Hematopoietic multipotent progenitor cell treated with erythropoietin and hydrocortisone succinate and interleukin-3 and kit ligand, for 17 days (in vitro differentiated cells): Measurements from ENCODE around the gene CTU2.

Source experiments
- DNase-seq: peaks from one replicate; pipeline ENCODE4 v3.0.0-alpha.2; 2015; ENCODE audit warnings: low spot score

CTU2 gene

GRCh38 chr16:88681709-88682451, 24.4 kb upstream of the CTU2 start:
- DNase-seq: no peak

GRCh38 chr16:88684569-88685155, 21.6 kb upstream of the CTU2 start:
- no peak for DNase-seq

GRCh38 chr16:88685156-88686061, 20.9 kb upstream of the CTU2 start:
- no peak for DNase-seq

- DNase-seq: peak; percentile 9
These were observed 20.3 kb upstream of the CTU2 start for GRCh38 chr16:88686062-88686438.

- DNase-seq: peak; percentile 61
These were observed 19.7 kb upstream of the CTU2 start, which contains the start of gene SNAI3 for GRCh38 chr16:88686439-88687253. Gene SNAI3 (minus strand): TSS chr16:88686507. CDS start chr16:88686406, 101 bp downstream.

GRCh38 chr16:88687254-88687576, 19.1 kb upstream of the CTU2 start:
- DNase-seq: no peak

GRCh38 chr16:88687676-88688012, 18.7 kb upstream of the CTU2 start:
- no peak for DNase-seq

GRCh38 chr16:88688013-88688778, 18.1 kb upstream of the CTU2 start:
- DNase-seq: peak; percentile 56

GRCh38 chr16:88690341-88691128, 15.8 kb upstream of the CTU2 start:
- no peak for DNase-seq

- DNase-seq: no peak
These were observed 15.0 kb upstream of the CTU2 start for GRCh38 chr16:88691129-88691813.

- DNase-seq: no peak
These were observed 14.3 kb upstream of the CTU2 start for GRCh38 chr16:88691924-88692560.

GRCh38 chr16:88692861-88693260, 13.4 kb upstream of the CTU2 start:
- no peak for DNase-seq

- DNase-seq: no peak
These were observed 12.7 kb upstream of the CTU2 start for GRCh38 chr16:88693420-88694177.

- DNase-seq: no peak
These were observed 11.8 kb upstream of the CTU2 start for GRCh38 chr16:88694221-88695087.

- no peak for DNase-seq
These were observed 11.1 kb upstream of the CTU2 start for GRCh38 chr16:88695218-88695617.

- DNase-seq: no peak
These were observed 10.6 kb upstream of the CTU2 start for GRCh38 chr16:88695753-88696152.

GRCh38 chr16:88696441-88696840, 9.9 kb upstream of the CTU2 start:
- DNase-seq: no peak
